MM.1S (cell line): Measurements from ENCODE around the gene TNPO3.
"Not testable (repeated sequence)": the region's sequence is repeated elsewhere in the genome, so short reads cannot be mapped to it uniquely, and the experiment has no call there.

Experiments used
- EZH2phosphoT487 ChIP-seq: fragments of 300-600 bp; sonication (generic); IDR thresholded peaks from 2 replicates; pipeline ENCODE4 v1.6.1; 2018; ENCODE audit warnings: antibody characterized with exemption, low read length
- TF ChIP-seq, protein P1 (sequence below): fragments of 300-600 bp; sonication (generic); IDR thresholded peaks from 2 replicates; pipeline ENCODE4 v1.5.1; 2016; ENCODE audit warnings: antibody characterized with exemption, low read length, mixed read lengths

DNA sequence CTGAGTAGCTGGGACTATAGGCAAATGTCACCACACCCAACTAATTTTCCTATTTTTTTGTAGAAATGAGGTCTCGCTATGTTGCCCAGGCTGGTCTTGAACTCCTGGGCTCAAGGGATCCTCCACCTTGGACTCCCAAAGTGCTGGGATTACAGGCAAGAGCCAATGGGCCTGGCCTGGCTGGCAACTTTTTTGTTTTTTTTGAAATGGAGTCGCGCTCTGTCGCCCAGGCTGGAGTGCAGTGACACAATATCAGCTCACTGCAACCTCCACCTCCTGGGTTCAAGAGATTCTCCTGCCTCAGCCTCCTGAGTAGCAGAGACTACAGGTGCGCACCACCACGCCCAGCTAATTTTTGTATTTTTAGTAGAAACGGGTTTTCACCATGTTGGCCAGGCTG lies 3.5 kb downstream of the TNPO3 start:
- TF ChIP-seq, protein P1, sequence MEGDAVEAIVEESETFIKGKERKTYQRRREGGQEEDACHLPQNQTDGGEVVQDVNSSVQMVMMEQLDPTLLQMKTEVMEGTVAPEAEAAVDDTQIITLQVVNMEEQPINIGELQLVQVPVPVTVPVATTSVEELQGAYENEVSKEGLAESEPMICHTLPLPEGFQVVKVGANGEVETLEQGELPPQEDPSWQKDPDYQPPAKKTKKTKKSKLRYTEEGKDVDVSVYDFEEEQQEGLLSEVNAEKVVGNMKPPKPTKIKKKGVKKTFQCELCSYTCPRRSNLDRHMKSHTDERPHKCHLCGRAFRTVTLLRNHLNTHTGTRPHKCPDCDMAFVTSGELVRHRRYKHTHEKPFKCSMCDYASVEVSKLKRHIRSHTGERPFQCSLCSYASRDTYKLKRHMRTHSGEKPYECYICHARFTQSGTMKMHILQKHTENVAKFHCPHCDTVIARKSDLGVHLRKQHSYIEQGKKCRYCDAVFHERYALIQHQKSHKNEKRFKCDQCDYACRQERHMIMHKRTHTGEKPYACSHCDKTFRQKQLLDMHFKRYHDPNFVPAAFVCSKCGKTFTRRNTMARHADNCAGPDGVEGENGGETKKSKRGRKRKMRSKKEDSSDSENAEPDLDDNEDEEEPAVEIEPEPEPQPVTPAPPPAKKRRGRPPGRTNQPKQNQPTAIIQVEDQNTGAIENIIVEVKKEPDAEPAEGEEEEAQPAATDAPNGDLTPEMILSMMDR: not testable (repeated sequence)
- not testable (repeated sequence) for TF ChIP-seq EZH2phosphoT487
